HG03103 (cell line): ENCODE results near the gene SPATS1.
"Not testable (repeated sequence)": the region's sequence is repeated elsewhere in the genome, so short reads cannot be mapped to it uniquely, and the experiment has no call there.

Experiments
- ATAC-seq: cut with Tn5 transposase; IDR thresholded peaks from one replicate; pipeline ENCODE4 v1.9.1; 2021; ENCODE audit warnings: low read depth; ENCODE audit not compliant: unreplicated experiment

SPATS1 gene

GRCh38 chr6:44310241-44310640 lies 32.2 kb upstream of the SPATS1 start:
- no peak for ATAC-seq

DNA sequence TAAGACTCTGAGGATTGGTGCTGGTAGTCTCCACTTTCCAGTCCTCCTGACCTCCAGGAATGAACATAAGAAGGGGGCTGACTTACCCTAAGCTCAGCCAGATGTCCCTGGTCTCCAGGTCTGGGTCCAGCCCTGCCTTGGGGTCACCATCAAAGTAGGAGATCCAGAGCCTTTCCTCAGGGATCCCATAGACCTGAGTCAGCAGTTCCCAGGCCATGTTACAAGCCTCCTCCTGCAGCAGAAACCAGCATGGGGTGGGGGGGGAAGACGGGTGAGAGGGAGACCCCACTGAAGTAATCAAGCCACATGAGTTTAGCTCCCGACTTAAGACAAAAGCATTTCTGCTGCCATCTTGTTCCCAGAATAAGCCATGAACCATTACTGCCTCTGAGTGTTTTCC lies 31.1 kb upstream of the SPATS1 start:
- no peak for ATAC-seq

DNA sequence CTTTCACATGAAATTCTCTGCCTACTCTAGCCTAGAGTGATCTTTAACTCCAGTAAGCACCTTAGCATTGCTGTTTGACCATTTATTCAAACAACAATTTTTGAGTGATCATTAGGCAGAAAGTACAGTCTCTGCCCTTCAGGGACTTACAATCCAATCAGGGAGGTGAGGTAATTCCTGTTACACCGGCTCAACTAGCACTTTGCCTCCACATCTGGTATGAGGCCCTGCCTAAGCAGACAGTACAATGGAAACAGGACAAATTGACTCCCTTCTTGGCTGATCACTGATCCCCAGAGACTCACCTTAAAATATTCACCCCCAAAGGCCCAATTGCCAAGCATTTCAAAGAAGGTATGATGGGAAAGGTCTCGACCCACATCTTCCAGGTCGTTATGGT lies 30.7 kb upstream of the SPATS1 start:
- ATAC-seq = no peak

GRCh38 chr6:44312901-44313788 lies 29.3 kb upstream of the SPATS1 start, which contains the start of gene AARS2:
AARS2 (minus strand) TSS chr6:44313347; CDS start chr6:44313323, 24 bp downstream.
- ATAC-seq = peak; percentile 79

GRCh38 chr6:44314657-44315056 lies 27.8 kb upstream of the SPATS1 start:
- not testable (repeated sequence) for ATAC-seq

DNA sequence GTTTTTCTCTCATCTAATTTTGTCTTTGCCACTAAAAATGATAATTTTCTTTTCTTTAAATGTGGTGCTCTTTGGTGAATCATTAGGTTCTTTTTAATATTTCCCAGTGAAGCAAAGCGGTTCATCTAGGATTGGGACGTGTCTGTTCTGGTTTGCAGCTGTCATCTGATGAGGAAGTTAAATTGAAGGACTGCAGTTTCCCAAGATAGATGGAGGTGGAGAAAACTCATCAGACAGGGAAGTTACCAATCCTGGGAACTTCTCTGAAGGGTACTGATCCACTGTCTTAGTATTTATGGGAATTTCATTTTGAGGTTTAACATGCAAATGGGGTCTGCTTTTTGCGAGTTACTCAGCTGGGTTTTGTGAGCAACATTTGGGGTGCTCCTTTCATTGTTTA lies 26.9 kb upstream of the SPATS1 start:
- no peak for ATAC-seq

GRCh38 chr6:44315951-44316350 lies 26.5 kb upstream of the SPATS1 start:
- no peak for ATAC-seq

- no peak for ATAC-seq
These were observed 26.0 kb upstream of the SPATS1 start for GRCh38 chr6:44316481-44316880.

- not testable (repeated sequence) for ATAC-seq
These were observed 25.3 kb upstream of the SPATS1 start for GRCh38 chr6:44317136-44317631.

- no peak for ATAC-seq
These were observed 21.2 kb upstream of the SPATS1 start for GRCh38 chr6:44321210-44321609.

DNA sequence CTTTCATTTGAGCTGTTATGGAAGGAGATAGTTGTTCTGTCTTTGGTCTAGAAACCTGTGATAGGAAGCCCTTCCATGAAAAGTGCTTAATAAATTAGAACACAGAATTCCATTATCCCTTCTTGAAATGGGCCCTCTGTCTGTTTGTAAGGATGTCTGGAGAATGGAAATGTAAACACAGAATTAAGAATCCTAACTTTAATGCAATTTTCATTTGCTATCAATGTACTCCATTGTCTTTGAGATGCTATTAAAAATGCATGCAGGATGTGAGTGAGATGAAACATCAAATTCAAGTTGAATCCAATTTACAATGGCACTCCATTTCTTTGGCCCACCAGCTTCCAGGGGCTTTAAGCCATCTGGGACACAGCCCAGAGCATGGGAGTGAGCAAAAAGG lies 15.4 kb upstream of the SPATS1 start:
- no peak for ATAC-seq

- ATAC-seq = no peak
These were observed 14.7 kb upstream of the SPATS1 start for GRCh38 chr6:44327760-44328159.

- not testable (repeated sequence) for ATAC-seq
These were observed 14.2 kb upstream of the SPATS1 start for GRCh38 chr6:44328203-44328602.

DNA sequence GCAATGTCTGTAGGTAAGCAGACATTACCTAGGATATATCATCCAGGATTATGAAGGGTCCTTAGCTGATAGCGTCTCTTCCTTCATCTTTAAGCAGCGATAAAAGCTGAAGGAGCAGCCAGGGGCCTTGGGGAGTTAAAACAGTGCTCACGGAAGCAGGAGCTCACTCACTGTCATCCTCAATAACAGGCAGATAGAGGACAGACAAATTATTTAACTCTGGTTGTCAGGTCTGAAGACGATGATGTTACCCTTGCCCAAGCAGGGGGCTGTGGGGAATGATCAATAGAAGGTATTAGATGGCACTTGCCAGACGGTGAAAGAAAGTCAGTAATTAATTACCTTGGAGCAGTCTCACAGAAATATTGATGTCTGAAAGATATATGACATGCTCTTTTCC lies 12.6 kb upstream of the SPATS1 start:
- no peak for ATAC-seq

- no peak for ATAC-seq
These were observed 9.9 kb upstream of the SPATS1 start for GRCh38 chr6:44332585-44332984.

- ATAC-seq = no peak
These were observed 9.1 kb upstream of the SPATS1 start for GRCh38 chr6:44333273-44333919.

DNA sequence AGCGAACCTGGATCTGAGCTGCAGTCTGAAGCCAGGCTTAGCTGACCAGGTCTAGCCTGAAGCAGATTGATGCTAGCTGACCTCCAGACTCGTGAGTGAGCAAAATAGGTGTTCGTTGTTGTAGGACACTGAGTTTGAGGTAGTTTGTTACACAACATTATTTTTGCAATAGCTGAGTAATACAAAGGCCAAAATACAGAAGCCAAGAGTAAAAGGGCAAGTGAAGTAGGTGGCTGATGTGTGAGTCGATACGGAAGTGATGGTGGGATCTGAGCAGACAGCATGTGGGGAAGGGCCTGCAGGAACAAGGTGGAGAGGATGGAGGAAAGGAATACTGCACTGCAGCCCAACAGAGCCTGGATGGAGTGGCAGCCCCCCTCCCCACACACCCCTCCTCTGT lies 8.5 kb upstream of the SPATS1 start:
- no peak for ATAC-seq

- no peak for ATAC-seq
These were observed 6.8 kb upstream of the SPATS1 start for GRCh38 chr6:44335631-44336030.

- ATAC-seq = no peak
These were observed 4.0 kb upstream of the SPATS1 start for GRCh38 chr6:44338228-44339122.

DNA sequence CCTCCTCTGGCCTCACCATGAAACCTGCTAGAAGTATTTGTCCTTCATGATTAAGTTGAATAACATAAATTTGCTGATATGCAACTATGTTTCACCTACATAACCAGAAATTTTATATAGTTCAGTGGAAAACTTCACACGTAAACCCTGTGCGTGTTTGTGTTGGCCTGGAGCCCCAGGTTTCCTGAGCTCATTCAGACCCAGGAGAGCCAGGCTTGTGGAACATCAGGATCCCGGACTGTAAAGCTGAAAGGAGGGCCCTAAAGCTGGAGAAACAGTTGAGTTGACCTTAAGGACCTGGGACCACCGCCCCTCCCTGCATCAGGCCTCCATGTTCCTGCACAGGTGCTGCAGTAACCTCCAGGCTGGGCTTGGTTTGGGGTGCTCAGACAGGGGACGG lies 3.1 kb upstream of the SPATS1 start:
- no peak for ATAC-seq
